Measurements from ENCODE around the gene BACH1.
A peak's percentile ranks its signal among the peaks of the same experiment; 100 is the strongest.
"Not testable (repeated sequence)": the region's sequence is repeated elsewhere in the genome, so short reads cannot be mapped to it uniquely, and the experiment has no call there.

Gene BACH1

GRCh38 chr21:29335720-29336119 is 37.0 kb downstream of the BACH1 start:
- Mint-ChIP-seq H3K36me3 (ENCODE audit: low read depth) (peaks cover 38% of the 10 kb centered on the region), H3K9me3 (no peaks in the 10 kb centered on the region), H3K4me3 (no peak overlapping the region), H3K27me3 (no peaks in the 10 kb centered on the region), H3K27ac (no peak overlapping the region), H3K4me1 (peaks cover 36% of the 10 kb centered on the region)
- ATAC-seq (no peak), DNase-seq (no peak)

- Mint-ChIP-seq H3K27ac (no peak overlapping the region), H3K4me1 (peaks cover 38% of the 10 kb centered on the region), H3K4me3 (no peak overlapping the region), H3K27me3 (no peaks in the 10 kb centered on the region), H3K9me3 (no peaks in the 10 kb centered on the region), H3K36me3 (ENCODE audit: low read depth) (peaks cover 34% of the 10 kb centered on the region)
- ATAC-seq = no peak
- no peak for DNase-seq
Observed at GRCh38 chr21:29338256-29338655, 39.5 kb downstream of the BACH1 start.

GRCh38 chr21:29340228-29340627 is 41.5 kb downstream of the BACH1 start:
- Mint-ChIP-seq H3K4me3 (no peak overlapping the region), H3K4me1 (peaks cover 42% of the 10 kb centered on the region), H3K36me3 (ENCODE audit: low read depth) (peaks cover 32% of the 10 kb centered on the region), H3K9me3 (no peaks in the 10 kb centered on the region), H3K27ac (no peak overlapping the region), H3K27me3 (no peaks in the 10 kb centered on the region)
- no peak for DNase-seq
- ATAC-seq = no peak

- Mint-ChIP-seq H3K27me3 (no peaks in the 10 kb centered on the region), H3K4me3 (peak overlapping the region; percentile 47), H3K36me3 (ENCODE audit: low read depth) (peaks cover 24% of the 10 kb centered on the region), H3K9me3 (no peaks in the 10 kb centered on the region), H3K4me1 (peaks cover 48% of the 10 kb centered on the region), H3K27ac (peak overlapping the region; percentile 74)
- peak; percentile 99 for ATAC-seq
- peak; percentile 67 for DNase-seq
Observed at GRCh38 chr21:29342363-29342957, 43.7 kb downstream of the BACH1 start.

GRCh38 chr21:29343519-29343918 is 44.8 kb downstream of the BACH1 start:
- ATAC-seq = no peak
- no peaks in the 10 kb centered on the region for H3K9me3 Mint-ChIP-seq
- H3K4me1 Mint-ChIP-seq = peaks cover 58% of the 10 kb centered on the region
- H3K27ac Mint-ChIP-seq = peak overlapping the region; percentile 74
- H3K4me3 Mint-ChIP-seq = no peak overlapping the region
- H3K27me3 Mint-ChIP-seq = no peaks in the 10 kb centered on the region
- H3K36me3 Mint-ChIP-seq (ENCODE audit: low read depth) = peaks cover 24% of the 10 kb centered on the region
- DNase-seq = no peak

GRCh38 chr21:29346281-29346680 is 47.6 kb downstream of the BACH1 start:
- ATAC-seq = no peak
- no peaks in the 10 kb centered on the region for H3K27me3 Mint-ChIP-seq
- peaks cover 61% of the 10 kb centered on the region for H3K4me1 Mint-ChIP-seq
- no peaks in the 10 kb centered on the region for H3K9me3 Mint-ChIP-seq
- peaks cover 27% of the 10 kb centered on the region for H3K36me3 Mint-ChIP-seq (ENCODE audit: low read depth)
- H3K27ac Mint-ChIP-seq = no peak overlapping the region
- H3K4me3 Mint-ChIP-seq = no peak overlapping the region
- no peak for DNase-seq

GRCh38 chr21:29346771-29347170 is 48.0 kb downstream of the BACH1 start:
- Mint-ChIP-seq H3K27me3 (no peaks in the 10 kb centered on the region), H3K4me3 (no peak overlapping the region), H3K9me3 (no peaks in the 10 kb centered on the region), H3K4me1 (peaks cover 61% of the 10 kb centered on the region), H3K36me3 (ENCODE audit: low read depth) (peaks cover 32% of the 10 kb centered on the region), H3K27ac (no peak overlapping the region)
- no peak for DNase-seq
- no peak for ATAC-seq

GRCh38 chr21:29347274-29347681 is 48.6 kb downstream of the BACH1 start:
- ATAC-seq (no peak), DNase-seq (no peak)
- peak overlapping the region; percentile 55 for H3K27ac Mint-ChIP-seq
- H3K36me3 Mint-ChIP-seq (ENCODE audit: low read depth) = peaks cover 30% of the 10 kb centered on the region
- H3K9me3 Mint-ChIP-seq = no peaks in the 10 kb centered on the region
- no peak overlapping the region for H3K4me3 Mint-ChIP-seq
- peaks cover 56% of the 10 kb centered on the region for H3K4me1 Mint-ChIP-seq
- no peaks in the 10 kb centered on the region for H3K27me3 Mint-ChIP-seq

- peaks cover 39% of the 10 kb centered on the region for H3K36me3 Mint-ChIP-seq (ENCODE audit: low read depth)
- no peak overlapping the region for H3K4me3 Mint-ChIP-seq
- peaks cover 17% of the 10 kb centered on the region for H3K9me3 Mint-ChIP-seq
- H3K27me3 Mint-ChIP-seq = no peaks in the 10 kb centered on the region
- no peak for DNase-seq
- peaks cover 35% of the 10 kb centered on the region for H3K4me1 Mint-ChIP-seq
- ATAC-seq = no peak
- no peak overlapping the region for H3K27ac Mint-ChIP-seq
Observed at GRCh38 chr21:29349702-29350101, 51.0 kb downstream of the BACH1 start.

GRCh38 chr21:29350246-29350779 is 51.6 kb downstream of the BACH1 start:
- H3K4me1 Mint-ChIP-seq = peaks cover 35% of the 10 kb centered on the region
- H3K9me3 Mint-ChIP-seq = peaks cover 19% of the 10 kb centered on the region
- peaks cover 45% of the 10 kb centered on the region for H3K36me3 Mint-ChIP-seq (ENCODE audit: low read depth)
- H3K4me3 Mint-ChIP-seq = no peak overlapping the region
- DNase-seq (no peak), ATAC-seq (no peak)
- no peaks in the 10 kb centered on the region for H3K27me3 Mint-ChIP-seq
- H3K27ac Mint-ChIP-seq = no peak overlapping the region

GRCh38 chr21:29351691-29352090 is 53.0 kb downstream of the BACH1 start:
- no peak overlapping the region for H3K4me3 Mint-ChIP-seq
- DNase-seq (no peak), ATAC-seq (no peak)
- H3K9me3 Mint-ChIP-seq = peaks cover 19% of the 10 kb centered on the region
- peaks cover 50% of the 10 kb centered on the region for H3K36me3 Mint-ChIP-seq (ENCODE audit: low read depth)
- H3K27me3 Mint-ChIP-seq = no peaks in the 10 kb centered on the region
- H3K27ac Mint-ChIP-seq = no peak overlapping the region
- peaks cover 30% of the 10 kb centered on the region for H3K4me1 Mint-ChIP-seq

- H3K9me3 Mint-ChIP-seq = peaks cover 19% of the 10 kb centered on the region
- H3K27me3 Mint-ChIP-seq, H3K27ac Mint-ChIP-seq, H3K4me3 Mint-ChIP-seq, ATAC-seq, DNase-seq: not testable (repeated sequence)
- H3K4me1 Mint-ChIP-seq = peaks cover 18% of the 10 kb centered on the region
- peaks cover 46% of the 10 kb centered on the region for H3K36me3 Mint-ChIP-seq (ENCODE audit: low read depth)
Observed at GRCh38 chr21:29355043-29355710, 56.5 kb downstream of the BACH1 start.

- ATAC-seq = not testable (repeated sequence)
- H3K36me3 Mint-ChIP-seq (ENCODE audit: low read depth) = peaks cover 44% of the 10 kb centered on the region
Observed at GRCh38 chr21:29356291-29356690, 57.6 kb downstream of the BACH1 start.

GRCh38 chr21:29356810-29357209 is 58.1 kb downstream of the BACH1 start:
- H3K27me3 Mint-ChIP-seq, ATAC-seq, H3K27ac Mint-ChIP-seq, H3K4me3 Mint-ChIP-seq, DNase-seq: not testable (repeated sequence)
- Mint-ChIP-seq H3K4me1 (peaks cover 10% of the 10 kb centered on the region), H3K9me3 (peaks cover 19% of the 10 kb centered on the region), H3K36me3 (ENCODE audit: low read depth) (peaks cover 44% of the 10 kb centered on the region)

More at GRCh38 chr21:29356291-29356690, 57.6 kb downstream of the BACH1 start:
- not testable (repeated sequence) for H3K27me3 Mint-ChIP-seq, H3K27ac Mint-ChIP-seq, H3K4me3 Mint-ChIP-seq, DNase-seq
- Mint-ChIP-seq H3K4me1 (peaks cover 12% of the 10 kb centered on the region), H3K9me3 (peaks cover 19% of the 10 kb centered on the region)

GRCh38 chr21:29359718-29360117 is 61.0 kb downstream of the BACH1 start:
- peaks cover 10% of the 10 kb centered on the region for H3K4me1 Mint-ChIP-seq
- H3K9me3 Mint-ChIP-seq = peaks cover 2% of the 10 kb centered on the region
- H3K27me3 Mint-ChIP-seq = no peaks in the 10 kb centered on the region
- H3K36me3 Mint-ChIP-seq (ENCODE audit: low read depth) = peaks cover 33% of the 10 kb centered on the region
- no peak overlapping the region for H3K27ac Mint-ChIP-seq
- no peak for ATAC-seq
- H3K4me3 Mint-ChIP-seq = no peak overlapping the region
- DNase-seq = no peak

Measured in activated naive CD8-positive, alpha-beta T cell treated with anti-CD3 and anti-CD28 coated beads, Interleukin-2, amount 50 U/mL, for 24 hours (primary cell).